ENCODE results near the gene JPT1.

Gene JPT1

DNA sequence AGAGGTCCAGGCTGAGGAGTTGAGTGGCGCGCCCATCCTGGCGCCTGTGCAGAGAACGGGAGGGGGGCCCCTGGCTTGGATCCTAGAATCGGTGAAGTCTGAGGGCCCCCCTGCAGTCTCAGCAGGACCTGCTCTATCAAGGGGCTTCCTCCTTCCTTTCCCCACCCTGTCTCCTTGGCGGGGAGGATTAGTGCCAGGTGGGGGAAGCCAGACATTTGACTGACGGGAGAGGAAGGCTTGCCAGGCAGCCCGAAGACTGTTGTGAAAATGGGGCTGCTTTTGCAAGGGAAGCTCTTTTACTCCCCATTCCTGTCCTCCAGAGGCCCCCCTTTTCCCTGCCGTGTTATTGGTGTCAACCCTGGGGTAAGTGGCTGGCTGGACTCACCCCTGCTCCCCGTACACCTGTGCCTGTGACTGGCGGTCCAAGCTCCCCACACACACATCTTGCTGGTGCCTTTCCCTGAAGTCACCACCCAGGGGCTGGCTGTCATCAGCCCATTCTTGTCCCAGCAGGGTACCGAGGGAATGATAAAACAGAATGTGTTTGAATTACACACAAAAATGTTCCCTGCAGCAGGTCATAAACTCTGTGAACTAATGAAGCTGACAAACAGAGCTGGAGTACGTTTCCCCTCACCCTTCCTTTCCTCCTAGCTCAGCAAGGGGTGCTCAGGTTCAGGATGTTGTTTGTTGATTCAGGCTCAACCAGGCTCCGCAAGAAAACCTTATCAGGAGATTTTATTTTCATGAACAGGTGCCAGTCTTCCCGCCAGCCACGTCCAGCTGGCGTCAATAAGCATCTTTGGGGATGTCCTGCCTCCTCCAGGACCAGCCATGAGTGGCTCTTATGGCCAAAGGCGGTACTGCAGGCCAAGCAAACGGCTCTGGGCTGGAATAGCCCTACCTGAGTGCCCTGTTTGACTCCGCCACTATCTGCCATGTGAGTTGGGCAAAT lies 48.9 kb downstream of the JPT1 start:
- no peak for DNase-seq (ENCODE audit: low read depth)

DNA sequence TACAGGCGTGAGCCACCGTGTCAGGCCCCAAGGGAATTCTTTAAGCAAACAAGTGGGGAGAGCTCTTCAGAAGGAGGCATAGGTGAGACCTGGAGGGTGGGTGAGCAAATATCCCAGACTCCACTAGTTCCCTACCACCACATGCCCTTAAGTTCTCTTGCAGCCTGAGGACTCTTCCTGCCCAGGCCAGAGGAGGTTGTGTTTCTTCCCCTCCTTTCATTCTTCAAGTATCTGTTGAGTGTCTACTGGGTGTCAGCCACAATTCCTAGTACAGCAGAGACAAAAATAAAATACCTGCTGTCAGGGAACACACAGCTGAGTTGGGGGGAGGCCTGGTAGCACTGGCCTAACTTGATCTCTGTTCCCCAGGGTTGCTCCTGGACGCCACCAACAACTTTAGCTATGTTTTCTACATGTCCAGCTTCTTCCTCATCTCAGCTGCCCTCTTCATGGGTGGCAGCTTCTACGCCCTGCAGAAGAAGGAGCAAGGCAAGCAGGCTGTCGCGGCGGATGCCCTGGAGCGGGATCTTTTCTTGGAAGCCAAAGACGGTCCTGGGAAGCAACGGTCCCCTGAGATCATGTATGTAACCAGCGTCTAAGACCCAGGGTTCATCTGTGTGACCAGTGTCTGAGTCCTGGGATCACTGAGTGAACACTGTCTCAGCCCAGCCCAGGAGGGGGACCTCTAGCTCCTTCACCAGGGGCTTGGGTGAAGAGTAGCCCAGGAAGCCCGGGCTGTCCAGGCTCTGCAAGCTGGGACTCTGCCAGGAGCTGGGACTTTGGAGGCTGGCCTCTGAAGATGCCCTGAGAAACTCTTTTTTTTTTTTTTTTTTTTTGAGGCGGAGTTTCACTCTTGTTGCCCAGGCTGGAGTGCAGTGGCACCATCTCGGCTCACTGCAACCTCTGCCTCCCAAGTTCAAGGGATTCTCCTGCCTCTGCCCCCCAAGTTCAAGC lies 50.4 kb downstream of the JPT1 start:
- no peak for DNase-seq (ENCODE audit: low read depth)

DNA sequence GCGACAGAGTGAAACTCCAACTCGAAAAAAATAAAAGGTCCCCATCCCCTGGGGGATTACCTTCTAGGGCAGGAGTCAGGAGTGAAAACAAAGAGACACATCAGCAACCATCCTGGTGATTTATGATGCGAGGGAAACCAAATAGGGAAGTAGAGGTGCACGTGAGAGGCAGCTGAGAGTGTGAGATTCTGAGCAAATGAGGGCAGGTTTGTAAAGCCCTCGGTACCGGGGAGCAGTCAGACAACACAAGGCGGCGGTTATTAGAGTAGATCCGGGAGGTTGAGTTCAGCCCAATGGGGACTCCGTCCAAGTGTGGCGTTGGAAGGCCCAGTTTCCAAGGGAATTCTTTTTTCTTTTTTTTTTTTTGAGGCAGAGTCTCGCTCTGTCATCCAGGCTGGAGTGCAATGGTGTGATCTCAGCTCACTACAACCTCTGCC lies 51.9 kb downstream of the JPT1 start:
- no peak for DNase-seq (ENCODE audit: low read depth)

DNA sequence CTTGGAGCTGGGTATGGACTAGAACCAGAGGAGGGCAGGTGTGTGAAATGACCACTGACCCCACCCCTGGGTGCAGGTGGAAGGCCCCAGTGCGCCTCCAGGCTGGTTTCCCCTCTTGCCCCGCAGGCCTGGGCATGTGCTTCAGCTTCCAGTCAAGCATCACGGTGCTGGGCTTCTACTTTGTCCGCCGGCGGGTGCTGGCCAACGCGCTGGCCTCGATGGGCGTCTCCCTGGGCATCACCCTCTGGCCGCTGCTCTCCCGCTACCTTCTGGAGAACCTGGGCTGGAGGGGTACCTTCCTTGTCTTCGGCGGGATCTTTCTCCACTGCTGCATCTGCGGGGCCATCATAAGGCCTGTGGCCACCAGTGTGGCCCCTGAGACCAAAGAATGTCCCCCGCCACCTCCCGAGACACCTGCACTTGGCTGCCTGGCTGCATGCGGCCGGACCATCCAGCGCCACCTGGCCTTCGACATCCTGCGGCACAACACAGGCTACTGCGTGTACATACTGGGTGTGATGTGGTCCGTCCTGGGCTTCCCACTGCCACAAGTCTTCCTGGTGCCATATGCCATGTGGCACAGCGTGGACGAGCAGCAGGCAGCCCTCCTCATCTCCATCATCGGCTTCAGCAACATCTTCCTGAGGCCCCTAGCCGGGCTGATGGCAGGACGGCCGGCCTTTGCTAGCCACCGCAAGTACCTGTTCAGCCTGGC lies 54.3 kb downstream of the JPT1 start:
- no peak for DNase-seq (ENCODE audit: low read depth)

DNA sequence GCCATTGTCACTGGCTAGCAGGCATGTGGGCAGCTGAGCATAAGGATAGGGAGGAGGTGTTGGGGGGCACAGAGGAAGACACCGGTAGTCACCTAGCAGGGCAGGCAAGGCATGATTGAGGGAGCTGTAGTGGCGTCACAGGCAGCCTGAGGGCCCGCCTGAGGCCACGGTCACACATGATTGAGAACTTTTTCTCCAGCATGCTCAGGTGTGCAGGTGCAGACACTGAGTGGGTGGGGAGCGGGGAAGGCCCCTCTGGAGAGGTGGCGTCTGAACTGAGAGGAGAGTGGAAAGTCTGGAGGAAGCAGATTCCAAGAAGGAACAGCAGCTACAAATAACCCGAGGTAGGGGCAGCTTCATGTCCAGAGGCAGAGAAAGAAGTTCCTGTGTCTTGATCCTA lies 55.5 kb downstream of the JPT1 start:
- DNase-seq (ENCODE audit: low read depth), result no peak

DNA sequence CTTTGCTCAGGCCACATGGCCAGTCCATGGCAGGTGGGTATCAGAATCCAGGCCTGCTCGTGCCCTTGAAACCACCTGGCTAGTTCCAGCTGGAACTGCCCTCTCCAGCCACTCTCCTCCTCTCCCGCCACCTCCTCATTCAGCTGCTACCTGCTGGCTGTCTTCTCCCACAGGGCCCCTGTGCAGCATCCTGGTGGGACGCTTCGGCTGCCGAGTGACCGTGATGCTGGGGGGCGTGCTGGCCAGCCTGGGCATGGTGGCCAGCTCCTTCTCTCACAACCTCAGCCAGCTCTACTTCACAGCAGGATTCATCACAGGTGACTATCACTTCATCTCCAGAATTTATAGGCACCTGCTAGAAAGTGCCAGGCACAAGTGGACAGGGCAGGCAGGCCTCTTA lies 56.4 kb downstream of the JPT1 start:
- DNase-seq (ENCODE audit: low read depth), result no peak

DNA sequence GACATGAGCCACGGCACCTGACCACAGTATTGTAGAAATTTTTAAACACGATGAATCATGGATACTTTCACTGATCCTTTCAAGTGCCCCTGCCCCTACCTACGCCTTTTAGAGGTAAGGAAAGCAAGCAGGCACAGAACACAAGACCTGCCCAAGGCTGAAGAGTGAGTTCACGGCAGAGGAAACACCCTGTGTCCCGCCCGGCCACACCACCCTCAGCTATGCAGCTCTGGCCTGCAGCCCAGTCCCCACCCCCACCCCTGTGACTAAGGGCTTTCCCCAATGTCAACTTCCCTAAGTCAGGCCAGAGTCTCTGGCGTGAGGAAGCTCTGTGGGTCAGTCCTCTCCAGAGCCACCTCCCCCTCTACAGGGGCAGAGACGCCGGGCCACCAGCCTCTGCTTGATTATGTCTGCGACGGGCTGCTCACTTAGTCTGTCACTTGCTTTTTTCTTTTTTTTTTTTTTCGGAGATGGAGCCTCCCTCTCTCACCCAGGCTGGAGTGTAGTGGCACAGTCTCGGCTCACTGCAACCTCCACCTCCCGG lies 58.2 kb downstream of the JPT1 start:
- no peak for DNase-seq (ENCODE audit: low read depth)

DNA sequence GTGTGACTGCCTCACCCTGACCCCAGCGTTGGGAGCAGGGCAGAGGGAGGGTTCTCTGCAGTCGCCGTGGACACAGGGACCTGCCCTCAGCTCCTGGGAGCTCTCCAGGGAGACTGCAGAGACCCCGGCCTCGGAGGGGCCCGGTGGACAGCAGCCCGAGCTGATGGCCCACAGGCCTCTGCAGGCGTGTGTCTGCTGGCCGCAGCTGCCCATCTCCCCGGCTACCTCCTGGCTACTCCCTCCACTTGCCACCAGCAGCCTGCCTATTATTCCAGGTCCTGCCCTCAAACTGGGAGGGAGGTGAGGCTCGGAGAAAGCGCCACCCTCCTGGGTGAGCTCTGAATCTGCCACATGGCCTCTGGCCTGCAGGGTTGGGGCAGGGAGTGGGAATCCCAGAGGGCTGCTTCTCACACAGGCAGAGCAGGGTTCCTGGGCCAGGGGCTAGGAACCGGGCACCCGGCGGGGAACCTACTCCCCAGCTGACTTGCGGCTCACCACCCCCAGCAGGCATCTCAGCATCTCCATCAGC lies 59.4 kb downstream of the JPT1 start:
- no peak for DNase-seq (ENCODE audit: low read depth)

DNA sequence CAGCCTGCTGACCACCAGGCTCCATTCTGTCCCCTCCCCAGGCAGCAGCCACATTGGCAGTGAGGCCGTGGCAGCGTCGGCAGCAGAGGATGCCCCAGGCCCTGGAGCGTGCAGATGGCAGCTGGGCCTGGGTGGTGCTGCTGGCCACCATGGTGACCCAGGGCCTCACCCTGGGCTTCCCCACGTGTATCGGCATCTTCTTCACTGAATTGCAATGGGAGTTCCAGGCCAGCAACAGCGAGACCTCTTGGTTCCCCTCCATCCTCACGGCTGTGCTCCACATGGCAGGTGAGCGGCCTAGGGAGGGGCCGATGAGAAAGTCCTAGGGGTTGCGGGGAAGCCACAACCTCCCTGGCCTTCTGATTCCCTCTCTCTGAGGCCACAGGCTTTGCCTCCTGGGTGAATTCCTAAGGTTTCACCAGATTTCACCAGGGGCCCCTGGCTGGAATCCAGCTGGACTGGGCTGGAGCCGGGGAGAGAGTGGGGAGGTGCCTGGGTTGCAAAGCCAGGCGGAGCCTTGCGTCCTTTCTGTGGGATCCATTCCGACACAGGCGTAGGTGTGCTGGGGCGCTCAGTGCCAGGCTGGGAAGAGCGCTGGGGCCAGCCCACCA lies 60.7 kb downstream of the JPT1 start:
- DNase-seq (ENCODE audit: low read depth), result no peak

DNA sequence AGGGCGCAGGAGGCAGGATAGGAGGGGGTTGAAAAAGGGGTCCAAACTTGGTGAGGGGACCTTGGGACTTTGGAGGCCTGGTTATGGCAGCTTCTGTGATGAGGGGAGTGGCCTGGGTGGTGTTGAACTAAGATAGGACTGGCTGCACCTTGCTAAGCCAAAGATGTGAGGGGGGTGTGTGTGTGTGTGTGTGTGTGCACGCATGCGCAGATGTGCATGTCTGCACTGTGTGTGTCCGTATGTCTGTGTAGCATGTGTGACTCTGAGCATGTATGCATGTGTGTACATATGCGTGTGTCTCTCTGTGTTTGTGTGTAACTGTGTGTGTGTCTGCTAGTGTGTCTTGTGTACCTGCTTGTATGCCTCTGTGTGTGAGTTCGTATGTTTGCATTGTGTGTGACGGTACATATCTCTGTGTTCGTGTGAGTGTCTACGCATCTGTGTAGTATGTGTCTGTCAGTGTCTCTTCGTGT lies 62.4 kb downstream of the JPT1 start:
- no peak for DNase-seq (ENCODE audit: low read depth)

DNA sequence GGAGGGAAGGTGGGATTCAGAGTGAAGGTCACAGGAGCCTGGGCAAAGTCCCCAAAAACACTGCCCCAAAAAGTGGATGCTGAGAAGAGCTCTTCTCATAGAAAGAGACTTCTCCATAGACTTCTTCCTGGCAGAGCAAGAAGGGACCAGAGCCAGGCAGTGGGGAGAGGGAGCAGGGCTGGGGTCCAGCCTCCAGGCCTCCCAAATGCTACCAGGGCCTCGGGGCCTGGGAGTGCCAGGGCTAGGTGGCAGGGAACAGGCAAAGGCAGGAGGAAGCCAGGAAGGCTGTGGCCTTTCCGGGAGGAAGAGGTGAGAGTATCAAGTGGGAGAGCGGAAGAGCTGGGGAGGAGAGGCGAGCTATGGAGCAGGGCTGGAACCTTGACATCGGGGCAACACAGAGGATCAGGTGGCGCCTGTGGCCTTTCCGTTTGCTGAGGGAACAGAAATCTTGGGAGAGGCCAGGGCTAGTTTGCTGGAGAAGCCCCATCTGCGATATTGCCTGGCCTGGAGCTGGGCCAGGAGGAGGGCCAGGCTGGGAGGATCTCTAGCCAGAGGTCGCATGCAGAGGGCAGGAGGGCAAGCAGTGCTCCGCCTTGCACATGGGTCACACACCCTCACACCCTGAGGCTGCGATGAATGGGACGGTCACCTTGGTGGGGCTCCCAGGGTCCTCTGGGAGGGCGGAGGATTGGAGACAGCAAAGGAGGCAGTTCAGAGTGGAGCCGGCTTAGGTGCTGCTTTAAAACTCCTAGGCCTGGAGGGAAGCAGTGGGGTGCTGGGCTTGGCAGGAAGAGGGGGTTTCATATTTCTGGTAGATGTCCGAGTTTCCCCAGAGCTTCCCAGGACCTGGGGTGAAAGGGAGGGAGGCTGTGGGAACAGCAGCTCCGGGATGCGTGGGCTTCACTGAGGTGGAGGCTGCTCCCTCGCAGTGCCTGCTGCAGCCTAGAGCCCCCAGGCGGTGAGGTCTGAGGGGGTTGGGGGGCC lies 63.1 kb downstream of the JPT1 start:
- no peak for DNase-seq (ENCODE audit: low read depth)

DNA sequence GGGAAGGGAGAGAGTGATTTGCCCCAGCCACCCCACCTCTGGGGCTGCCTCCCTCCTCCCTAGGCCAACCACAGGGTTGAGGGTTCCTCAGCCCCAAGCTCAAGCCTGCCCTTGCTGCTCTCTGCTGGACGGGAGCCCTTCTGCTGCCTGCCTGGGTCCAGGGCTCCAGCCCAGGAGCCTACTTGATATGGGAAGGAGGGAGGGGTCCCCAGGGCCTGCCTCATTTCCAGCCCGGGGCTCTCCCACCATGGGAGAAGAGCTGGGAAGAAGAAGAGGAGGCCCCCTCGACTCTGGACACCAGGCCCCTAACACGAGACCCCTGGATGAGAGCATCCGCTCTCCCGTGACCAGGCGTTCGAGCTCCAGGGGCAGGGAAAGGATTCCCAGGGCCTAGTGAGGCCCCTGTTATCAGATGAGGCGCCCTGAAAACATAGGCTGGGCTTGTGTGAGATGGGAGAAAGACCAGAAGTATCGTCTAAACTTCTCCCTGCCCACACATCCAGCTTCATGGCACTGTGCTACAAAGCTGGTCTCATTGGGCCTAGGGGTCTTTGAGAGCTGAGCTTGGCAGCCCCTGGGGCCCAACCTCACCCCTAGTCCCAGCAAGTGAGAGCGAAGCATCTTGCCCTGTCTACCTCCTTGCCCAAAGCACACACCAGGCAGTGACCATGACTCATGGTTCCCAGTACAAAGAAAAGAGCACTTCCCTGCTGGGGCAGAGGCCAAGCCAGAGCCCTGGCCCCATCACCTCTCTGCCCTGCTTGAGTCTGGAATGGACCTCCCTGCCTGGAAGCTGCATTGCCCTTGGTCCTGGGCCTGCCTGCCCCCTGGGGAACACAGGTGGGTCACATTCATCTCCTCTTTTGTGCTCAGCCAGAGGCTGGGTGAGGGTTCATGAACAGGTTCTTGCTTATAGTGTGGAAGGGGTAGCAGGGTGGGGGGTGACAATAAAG lies 65.6 kb downstream of the JPT1 start:
- DNase-seq (ENCODE audit: low read depth), result no peak

DNA sequence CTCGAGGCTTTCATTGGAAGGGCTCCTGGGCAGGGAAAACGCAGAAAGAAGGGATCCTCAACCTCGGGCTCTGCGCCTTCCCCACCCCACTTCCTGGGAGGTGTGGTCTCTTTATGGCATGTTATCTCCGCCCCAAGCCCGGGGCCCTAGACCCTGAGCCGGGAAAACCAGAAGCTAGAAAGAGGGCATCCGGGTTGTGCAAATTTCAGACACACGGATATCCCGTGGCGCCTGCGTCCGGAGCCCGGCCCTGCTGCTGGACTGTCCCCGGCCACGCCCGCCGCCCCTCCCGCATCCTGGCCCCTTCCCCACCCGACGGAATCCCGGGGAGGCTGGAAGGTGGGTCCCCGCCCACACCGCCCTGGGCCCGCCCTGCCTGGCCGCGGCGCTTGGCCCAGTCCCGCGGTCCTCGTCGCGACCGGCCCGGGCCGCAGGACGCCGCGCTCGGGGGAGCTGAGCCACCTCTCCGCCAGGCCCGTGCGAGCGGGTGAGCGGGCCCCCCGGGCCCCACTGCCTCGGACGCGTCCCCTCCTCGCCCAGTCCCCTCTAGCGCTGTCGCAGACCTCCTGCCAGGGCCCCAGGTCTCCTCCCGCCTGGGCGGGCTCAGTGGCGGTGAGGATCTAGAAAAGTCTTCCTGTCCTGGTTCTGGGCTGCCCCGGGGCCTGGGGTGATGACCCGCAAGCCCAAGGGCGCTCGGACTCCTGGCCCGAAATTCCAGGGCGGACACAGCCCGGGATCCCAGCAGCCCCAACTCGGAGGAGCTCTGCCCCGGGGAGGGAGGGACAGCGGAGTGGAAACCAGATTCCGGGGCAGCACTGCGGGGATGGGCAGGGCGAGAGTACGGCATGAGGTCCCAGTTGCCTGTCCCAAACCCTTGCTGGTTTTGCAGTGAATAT lies 66.5 kb downstream of the JPT1 start, which contains the start of gene SLC16A5:
SLC16A5 (plus strand) TSS at position 397 of the 896 bp plus-strand sequence. CDS start 5,683 bp downstream, outside the sequence.
- no peak for DNase-seq (ENCODE audit: low read depth)

DNA sequence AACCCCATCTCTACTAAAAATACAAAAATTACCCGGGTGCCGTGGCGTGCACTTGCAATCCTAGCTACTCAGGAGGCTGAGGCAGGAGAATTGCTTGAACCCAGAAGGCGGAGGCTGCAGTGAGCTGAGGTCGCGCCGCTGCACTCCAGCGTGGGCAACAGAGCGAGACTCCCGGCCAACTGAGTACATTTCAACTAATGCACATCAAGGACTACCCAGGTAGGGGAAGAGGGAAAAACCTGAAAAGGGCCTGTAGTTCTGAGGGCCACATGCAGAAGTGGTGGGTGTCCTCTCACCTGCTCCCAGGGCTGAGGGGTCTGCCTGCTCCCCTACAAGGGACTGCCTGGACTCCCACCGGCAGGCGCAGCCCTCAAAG lies 67.1 kb downstream of the JPT1 start:
- DNase-seq (ENCODE audit: low read depth), result no peak

DNA sequence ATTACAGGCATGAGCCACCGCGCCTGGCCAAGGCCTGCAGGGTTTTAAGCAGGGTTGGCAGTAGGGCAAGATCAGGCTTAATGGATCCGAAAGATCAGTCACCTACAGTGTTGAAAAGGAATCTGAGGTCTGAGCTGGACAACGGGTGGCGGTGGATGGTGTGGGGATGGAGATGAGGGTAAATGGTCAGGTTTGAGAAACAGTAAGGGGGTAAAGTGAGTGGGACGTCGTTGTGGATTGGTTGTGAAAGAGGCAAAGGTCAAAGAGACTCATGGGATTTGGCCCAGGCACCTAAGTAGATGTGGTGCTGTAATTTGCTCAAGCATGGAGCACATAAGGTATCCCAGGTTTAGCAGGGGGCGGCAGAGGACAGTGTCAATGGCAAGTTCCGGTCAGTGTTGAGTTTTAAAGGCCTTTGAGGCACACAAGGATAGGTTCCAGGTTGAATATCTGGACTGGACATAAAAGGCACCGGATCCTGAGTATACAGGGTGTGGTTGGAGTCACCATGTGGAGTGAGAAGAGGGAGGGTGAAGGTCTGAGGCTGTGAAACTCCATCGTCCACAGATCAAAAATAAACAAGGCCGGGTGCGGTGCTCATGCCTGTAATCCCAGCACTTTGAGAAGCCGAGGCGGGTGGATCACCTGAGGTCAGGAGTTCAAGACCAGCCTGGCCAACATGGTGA lies 67.7 kb downstream of the JPT1 start:
- no peak for DNase-seq (ENCODE audit: low read depth)
